GM12874 (cell line): ENCODE measurements around the gene MCCC2.

Experiments
- TF ChIP-seq, protein P1 (sequence below): IDR thresholded peaks from 2 replicates; pipeline ENCODE4 v1.5.1; 2011; ENCODE audit warnings: low read depth, mild to moderate bottlenecking, control low read depth, low read length, moderate library complexity; ENCODE audit not compliant: insufficient read depth

The MCCC2 gene

GRCh38 chr5:71706906-71707305 is 119.8 kb downstream of the MCCC2 start:
- TF ChIP-seq, protein P1, sequence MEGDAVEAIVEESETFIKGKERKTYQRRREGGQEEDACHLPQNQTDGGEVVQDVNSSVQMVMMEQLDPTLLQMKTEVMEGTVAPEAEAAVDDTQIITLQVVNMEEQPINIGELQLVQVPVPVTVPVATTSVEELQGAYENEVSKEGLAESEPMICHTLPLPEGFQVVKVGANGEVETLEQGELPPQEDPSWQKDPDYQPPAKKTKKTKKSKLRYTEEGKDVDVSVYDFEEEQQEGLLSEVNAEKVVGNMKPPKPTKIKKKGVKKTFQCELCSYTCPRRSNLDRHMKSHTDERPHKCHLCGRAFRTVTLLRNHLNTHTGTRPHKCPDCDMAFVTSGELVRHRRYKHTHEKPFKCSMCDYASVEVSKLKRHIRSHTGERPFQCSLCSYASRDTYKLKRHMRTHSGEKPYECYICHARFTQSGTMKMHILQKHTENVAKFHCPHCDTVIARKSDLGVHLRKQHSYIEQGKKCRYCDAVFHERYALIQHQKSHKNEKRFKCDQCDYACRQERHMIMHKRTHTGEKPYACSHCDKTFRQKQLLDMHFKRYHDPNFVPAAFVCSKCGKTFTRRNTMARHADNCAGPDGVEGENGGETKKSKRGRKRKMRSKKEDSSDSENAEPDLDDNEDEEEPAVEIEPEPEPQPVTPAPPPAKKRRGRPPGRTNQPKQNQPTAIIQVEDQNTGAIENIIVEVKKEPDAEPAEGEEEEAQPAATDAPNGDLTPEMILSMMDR: no peak
